Lower leg skin (tissue), 3 donors: ENCODE results near the gene SHH.

Experiments
- POLR2A ChIP-seq, 2 donors: fragments of 450-650 bp; IDR thresholded peaks; one replicate each; pipeline ENCODE4 v1.6.1; 2016 to 2017; ENCODE audit warnings: antibody characterized with exemption in 2 of 2, mild to moderate bottlenecking in 1 of 2, moderate library complexity in 1 of 2
- TF ChIP-seq, protein P1 (sequence below), 3 donors: fragments of 450-650 bp; IDR thresholded peaks; one replicate each; pipeline ENCODE4 v1.5.1; 2016; ENCODE audit warnings: antibody characterized with exemption in 3 of 3, mild to moderate bottlenecking in 3 of 3, moderate library complexity in 2 of 3

- TF ChIP-seq POLR2A (IDR thresholded peaks at IDR 0.05) = no peak
- TF ChIP-seq, protein P1, sequence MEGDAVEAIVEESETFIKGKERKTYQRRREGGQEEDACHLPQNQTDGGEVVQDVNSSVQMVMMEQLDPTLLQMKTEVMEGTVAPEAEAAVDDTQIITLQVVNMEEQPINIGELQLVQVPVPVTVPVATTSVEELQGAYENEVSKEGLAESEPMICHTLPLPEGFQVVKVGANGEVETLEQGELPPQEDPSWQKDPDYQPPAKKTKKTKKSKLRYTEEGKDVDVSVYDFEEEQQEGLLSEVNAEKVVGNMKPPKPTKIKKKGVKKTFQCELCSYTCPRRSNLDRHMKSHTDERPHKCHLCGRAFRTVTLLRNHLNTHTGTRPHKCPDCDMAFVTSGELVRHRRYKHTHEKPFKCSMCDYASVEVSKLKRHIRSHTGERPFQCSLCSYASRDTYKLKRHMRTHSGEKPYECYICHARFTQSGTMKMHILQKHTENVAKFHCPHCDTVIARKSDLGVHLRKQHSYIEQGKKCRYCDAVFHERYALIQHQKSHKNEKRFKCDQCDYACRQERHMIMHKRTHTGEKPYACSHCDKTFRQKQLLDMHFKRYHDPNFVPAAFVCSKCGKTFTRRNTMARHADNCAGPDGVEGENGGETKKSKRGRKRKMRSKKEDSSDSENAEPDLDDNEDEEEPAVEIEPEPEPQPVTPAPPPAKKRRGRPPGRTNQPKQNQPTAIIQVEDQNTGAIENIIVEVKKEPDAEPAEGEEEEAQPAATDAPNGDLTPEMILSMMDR (IDR thresholded peaks at IDR 0.05) = no peak
These were observed 9.6 kb upstream of the SHH start for GRCh38 chr7:155821851-155822250.
